Measurements from ENCODE around the gene PPP1R10. TPM values are rescaled to one million over a fixed set of nuclear protein-coding genes. Genes with fewer than 3 reads are reported as not detected.

PPP1R10 gene
- polyA plus RNA-seq, 2 of the 4 experiments (the other 2 are of a cell fraction): 26.4 to 37.6 TPM

GRCh38 chr6:30626484-30627366 is 9.7 kb upstream of the PPP1R10 start, which contains the start of gene ATAT1:
Gene ATAT1 (plus strand): TSS chr6:30626874.
- peak; percentile 98 to 99 for ATAC-seq

GRCh38 chr6:30625511-30625910 is 8.5 kb upstream of the PPP1R10 start:
- no peak for FAIRE-seq
- CTCF ChIA-PET: interaction anchor here (1.0 to 1.6 kb wide), 4 partner anchors 8 to 54 kb away, joined by 3 to 5 read pairs (median 4); partner anchors contain the start of genes DHX16, MRPS18B and PPP1R10

More at GRCh38 chr6:30626484-30627366, 9.7 kb upstream of the PPP1R10 start, which contains the start of gene ATAT1:
- CTCF ChIA-PET: interaction anchor here (1.0 to 1.6 kb wide), 4 partner anchors 9 to 52 kb away, joined by 3 to 5 read pairs (median 4); partner anchors contain the start of genes DHX16, MRPS18B and PPP1R10
- POLR2A ChIA-PET: interaction anchor here (1.9 kb wide), 1 partner anchor 9 kb away, joined by 7 read pairs; the partner anchor contains the start of genes MRPS18B and PPP1R10
- H3K4me3 ChIP-seq: peak within 1 kb of the TSS; percentile 55
- H3K4me1 ChIP-seq: peaks cover 13% of the 10 kb centered on the region
- peak within 1 kb of the TSS; percentile 81 for H3K4me2 ChIP-seq
- no peaks in the 10 kb centered on the region for H3K9me3 ChIP-seq
- 4% methylated on average over 30 of the region's 36 CpGs for WGBS (ENCODE audit: missing lambda C conversion rate)
- DNase-seq (ENCODE audit: low read depth in 1 of 2, low spot score in 1 of 2) (peak; percentile 80 to 82), FAIRE-seq (no peak)
- TF ChIP-seq CHD2 (IDR thresholded peaks at IDR 0.05; ENCODE audit: low read length, partially characterized antibody): no peak
- TF ChIP-seq JUN (IDR thresholded peaks at IDR 0.05): peak in 1 of 2 experiments; percentile 71; a peak in 4 of 5 replicates
- TF ChIP-seq POLR2A (IDR thresholded peaks at IDR 0.05; ENCODE audit: low read length): peak; percentile 80
- TF ChIP-seq HMGXB4 (CRISPR knock-in tag; IDR thresholded peaks at IDR 0.05; ENCODE audit: borderline replicate concordance): no peak
- no peak for TF ChIP-seq CHD4 (IDR thresholded peaks at IDR 0.05; ENCODE audit: borderline replicate concordance)
- TF ChIP-seq ZC3H11A (IDR thresholded peaks at IDR 0.05): no peak
- TF ChIP-seq NPAS2 (CRISPR knock-in tag; IDR thresholded peaks at IDR 0.05; ENCODE audit: borderline replicate concordance): no peak
- peak; percentile 90 for TF ChIP-seq PBX3 (IDR thresholded peaks at IDR 0.05)
- peak; percentile 45 for TF ChIP-seq MAX (IDR thresholded peaks at IDR 0.05)
- no peak for TF ChIP-seq NFE2L2 (conservative IDR thresholded peaks at IDR 0.05; ENCODE audit: low read length)
- TF ChIP-seq KDM1A (IDR thresholded peaks at IDR 0.05; ENCODE audit: low read depth): no peak
- 0 out of 2 replicates have a peak, but pooled peaks have one; percentile 45 for TF ChIP-seq HOXA7 (CRISPR knock-in tag; IDR thresholded peaks at IDR 0.05)
- peak; percentile 52; the same call in 1 of the 2 replicates for TF ChIP-seq PHF8 (IDR thresholded peaks at IDR 0.05; ENCODE audit: borderline replicate concordance, low read depth)
- no peak for TF ChIP-seq FOXS1 (CRISPR knock-in tag; IDR thresholded peaks at IDR 0.05)
- no peak for TF ChIP-seq GATA3 (IDR thresholded peaks at IDR 0.05; ENCODE audit: borderline replicate concordance)
- 0 out of 3 replicates have a peak, but pooled peaks have one; percentile 9 for TF ChIP-seq CTCF (IDR thresholded peaks at IDR 0.05)
- TF ChIP-seq ZNF302 (CRISPR knock-in tag; IDR thresholded peaks at IDR 0.05): no peak
- no peak for TF ChIP-seq HOXB5 (CRISPR knock-in tag; IDR thresholded peaks at IDR 0.05)
- no peak for TF ChIP-seq CBX2 (IDR thresholded peaks at IDR 0.05; ENCODE audit: borderline replicate concordance, low read depth)
- peak within 1 kb of the TSS; percentile 76 to 98 for H3K27ac ChIP-seq

More at GRCh38 chr6:30625511-30625910, 8.5 kb upstream of the PPP1R10 start:
- POLR2A ChIA-PET: no interaction called here
- Histone ChIP-seq H3K9me3 (no peaks in the 10 kb centered on the region), H3K4me3 (no peak overlapping the region), H3K4me2 (no peak overlapping the region), H3K27ac (no peak overlapping the region), H3K4me1 (peaks cover 8% of the 10 kb centered on the region)
- no peak for TF ChIP-seq HOXB5 (CRISPR knock-in tag; IDR thresholded peaks at IDR 0.05)
- no peak for TF ChIP-seq CHD2 (IDR thresholded peaks at IDR 0.05; ENCODE audit: low read length, partially characterized antibody)
- TF ChIP-seq BHLHE40 (IDR thresholded peaks at IDR 0.05; ENCODE audit: low read depth, low read length): no peak
- no peak for TF ChIP-seq HES2 (IDR thresholded peaks at IDR 0.05)
- TF ChIP-seq POLR2A (IDR thresholded peaks at IDR 0.05; ENCODE audit: low read length): no peak
- TF ChIP-seq CTCF (IDR thresholded peaks at IDR 0.05): no peak
- no peak for TF ChIP-seq MAFK (IDR thresholded peaks at IDR 0.05; ENCODE audit: partially characterized antibody)
- TF ChIP-seq JUN (IDR thresholded peaks at IDR 0.05): no peak
- WGBS (ENCODE audit: missing lambda C conversion rate): 97% methylated on average over 3 of the region's 8 CpGs
- DNase-seq (ENCODE audit: low read depth in 1 of 2, low spot score in 1 of 2) (no peak), ATAC-seq (no peak)

Data from A549 (cell line).